C4-2B (cell line): ENCODE measurements around the gene AFDN.

Source experiments
- ZFX ChIP-seq: fragments of 450-650 bp; IDR thresholded peaks from 2 replicates; pipeline ENCODE4 v1.6.1; 2017
- TF ChIP-seq, protein P1 (sequence below): fragments of 450-650 bp; conservative IDR thresholded peaks from 2 replicates; pipeline ENCODE4 v1.5.1; 2017; ENCODE audit warnings: mild to moderate bottlenecking

DNA sequence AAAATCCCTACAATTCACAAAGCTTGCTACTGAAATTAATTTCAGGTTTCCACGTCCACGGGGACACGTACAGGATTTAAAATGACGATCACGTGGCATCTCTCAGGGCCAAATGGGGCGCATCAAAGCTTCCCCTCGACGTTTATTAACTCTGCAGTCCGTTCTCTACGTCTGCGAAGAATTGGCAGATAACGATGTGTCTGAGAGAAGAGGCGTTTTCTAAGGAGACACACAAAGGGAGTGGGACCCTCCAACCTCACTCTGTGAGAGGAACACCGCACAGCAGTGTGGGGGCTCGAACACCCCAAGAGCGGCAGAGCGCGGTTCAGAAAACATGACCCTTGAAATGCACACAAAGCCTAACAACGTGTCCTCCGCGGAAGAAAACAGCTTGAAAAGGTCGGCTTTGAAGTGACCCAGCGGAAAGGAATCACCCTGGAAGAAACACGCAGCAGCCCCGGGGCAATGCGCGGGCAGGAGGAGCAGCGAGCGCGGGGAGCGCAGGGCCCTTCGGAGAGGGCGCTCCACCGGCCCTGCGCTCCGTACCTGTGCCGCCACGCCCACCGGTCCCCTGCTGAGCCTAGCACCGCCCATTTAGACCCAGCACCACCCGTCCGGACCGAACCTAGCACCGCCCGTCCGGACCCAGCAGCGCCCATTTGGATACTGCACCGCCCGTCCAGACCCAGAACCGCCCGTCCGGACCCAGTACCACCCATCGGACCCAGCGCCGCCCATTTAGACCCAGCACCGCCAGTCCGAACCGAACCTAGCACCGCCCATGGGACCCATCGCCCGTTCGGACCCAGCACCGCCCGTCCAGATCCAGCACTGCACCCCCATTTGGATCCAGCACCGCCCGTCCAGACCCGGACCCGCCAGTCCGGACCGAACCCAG, 1.1 kb upstream of the AFDN start:
- TF ChIP-seq, protein P1, sequence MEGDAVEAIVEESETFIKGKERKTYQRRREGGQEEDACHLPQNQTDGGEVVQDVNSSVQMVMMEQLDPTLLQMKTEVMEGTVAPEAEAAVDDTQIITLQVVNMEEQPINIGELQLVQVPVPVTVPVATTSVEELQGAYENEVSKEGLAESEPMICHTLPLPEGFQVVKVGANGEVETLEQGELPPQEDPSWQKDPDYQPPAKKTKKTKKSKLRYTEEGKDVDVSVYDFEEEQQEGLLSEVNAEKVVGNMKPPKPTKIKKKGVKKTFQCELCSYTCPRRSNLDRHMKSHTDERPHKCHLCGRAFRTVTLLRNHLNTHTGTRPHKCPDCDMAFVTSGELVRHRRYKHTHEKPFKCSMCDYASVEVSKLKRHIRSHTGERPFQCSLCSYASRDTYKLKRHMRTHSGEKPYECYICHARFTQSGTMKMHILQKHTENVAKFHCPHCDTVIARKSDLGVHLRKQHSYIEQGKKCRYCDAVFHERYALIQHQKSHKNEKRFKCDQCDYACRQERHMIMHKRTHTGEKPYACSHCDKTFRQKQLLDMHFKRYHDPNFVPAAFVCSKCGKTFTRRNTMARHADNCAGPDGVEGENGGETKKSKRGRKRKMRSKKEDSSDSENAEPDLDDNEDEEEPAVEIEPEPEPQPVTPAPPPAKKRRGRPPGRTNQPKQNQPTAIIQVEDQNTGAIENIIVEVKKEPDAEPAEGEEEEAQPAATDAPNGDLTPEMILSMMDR: no peak
- no peak for TF ChIP-seq ZFX
